ENCODE measurements around the gene ATXN1.

The ATXN1 gene

GRCh38 chr6:16369989-16370388, 391.3 kb downstream of the ATXN1 start:
- Histone ChIP-seq H3K79me1 (ENCODE audit: low read depth, low read length) (no peaks in the 10 kb centered on the region), H4K8ac (ENCODE audit: low read depth, low read length) (no peak overlapping the region), H3K18ac (ENCODE audit: low read length) (no peak overlapping the region), H3K23ac (ENCODE audit: low read depth, low read length, poor library complexity) (no peak overlapping the region), H2BK5ac (ENCODE audit: low read length) (no peak overlapping the region), H3K36me3 (replicated peaks in 1 of 2; ENCODE audit: control insufficient read depth in 2 of 2, insufficient read depth in 2 of 2, low read length in 2 of 2) (no peaks in the 10 kb centered on the region), H3K27ac (replicated peaks; ENCODE audit: low read length) (no peak overlapping the region), H3K4ac (ENCODE audit: low read length) (no peak overlapping the region), H3K4me3 (ENCODE audit: low read length in 2 of 2) (no peak overlapping the region), H2AK5ac (ENCODE audit: low read depth, low read length) (no peak overlapping the region), H3K9me3 (replicated peaks in 1 of 2; ENCODE audit: control insufficient read depth in 2 of 2, insufficient read depth in 1 of 2, low read depth in 1 of 2, low read length in 2 of 2) (no peaks in the 10 kb centered on the region), H3K14ac (ENCODE audit: low read length) (no peak overlapping the region), H2BK120ac (ENCODE audit: low read depth, low read length) (no peak overlapping the region), H2BK12ac (ENCODE audit: low read length) (no peak overlapping the region), H3K4me1 (ENCODE audit: control insufficient read depth in 2 of 2, insufficient read depth in 1 of 2, low read depth in 1 of 2, low read length in 2 of 2) (peaks cover 3 to 10% of the 10 kb centered on the region in 2 donors), H4K91ac (ENCODE audit: low read depth, low read length, poor library complexity) (no peak overlapping the region), H2AFZ (ENCODE audit: low read length) (no peak overlapping the region), H3K27me3 (ENCODE audit: control insufficient read depth in 3 of 3, insufficient read depth in 3 of 3, low read depth in 1 of 3, low read length in 3 of 3) (no peaks in the 10 kb centered on the region), H3K9ac (ENCODE audit: low read depth, low read length, poor library complexity) (no peak overlapping the region), H2BK15ac (ENCODE audit: low read length) (no peak overlapping the region), H3K4me2 (ENCODE audit: insufficient read depth, low read length, poor library complexity, severe bottlenecking) (no peak overlapping the region)
- WGBS, 2 donors (ENCODE audit: extremely low coverage in 2 of 2, insufficient read length in 2 of 2, insufficient replicate concordance in 1 of 2), result no CpG with 5 or more reads among the region's 5 CpGs
- DNase-seq (ENCODE audit: low spot score), result no peak

GRCh38 chr6:16369140-16369745, 392.0 kb downstream of the ATXN1 start:
- Histone ChIP-seq H3K4me1 (ENCODE audit: control insufficient read depth in 2 of 2, insufficient read depth in 1 of 2, low read depth in 1 of 2, low read length in 2 of 2) (peaks cover 0 to 3% of the 10 kb centered on the region in 2 donors), H2BK5ac (ENCODE audit: low read length) (no peak overlapping the region), H3K79me1 (ENCODE audit: low read depth, low read length) (no peaks in the 10 kb centered on the region), H3K9ac (ENCODE audit: low read depth, low read length, poor library complexity) (no peak overlapping the region), H3K27ac (replicated peaks; ENCODE audit: low read length) (no peak overlapping the region), H3K18ac (ENCODE audit: low read length) (no peak overlapping the region), H3K4me3 (ENCODE audit: low read length in 2 of 2) (no peak overlapping the region), H3K9me3 (replicated peaks in 1 of 2; ENCODE audit: control insufficient read depth in 2 of 2, insufficient read depth in 1 of 2, low read depth in 1 of 2, low read length in 2 of 2) (no peaks in the 10 kb centered on the region), H2BK120ac (ENCODE audit: low read depth, low read length) (no peak overlapping the region), H2BK15ac (ENCODE audit: low read length) (no peak overlapping the region), H4K91ac (ENCODE audit: low read depth, low read length, poor library complexity) (no peak overlapping the region), H3K4me2 (ENCODE audit: insufficient read depth, low read length, poor library complexity, severe bottlenecking) (no peak overlapping the region), H4K8ac (ENCODE audit: low read depth, low read length) (no peak overlapping the region), H2BK12ac (ENCODE audit: low read length) (no peak overlapping the region), H3K27me3 (ENCODE audit: control insufficient read depth in 3 of 3, insufficient read depth in 3 of 3, low read depth in 1 of 3, low read length in 3 of 3) (no peaks in the 10 kb centered on the region), H3K23ac (ENCODE audit: low read depth, low read length, poor library complexity) (no peak overlapping the region), H3K4ac (ENCODE audit: low read length) (no peak overlapping the region), H2AK5ac (ENCODE audit: low read depth, low read length) (no peak overlapping the region), H2AFZ (ENCODE audit: low read length) (no peak overlapping the region), H3K36me3 (replicated peaks in 1 of 2; ENCODE audit: control insufficient read depth in 2 of 2, insufficient read depth in 2 of 2, low read length in 2 of 2) (no peaks in the 10 kb centered on the region), H3K14ac (ENCODE audit: low read length) (no peak overlapping the region)
- no peak for DNase-seq (ENCODE audit: low spot score)
- WGBS, 2 donors (ENCODE audit: extremely low coverage in 2 of 2, insufficient read length in 2 of 2, insufficient replicate concordance in 1 of 2), result no CpG with 5 or more reads among the region's 8 CpGs

GRCh38 chr6:16367571-16367970, 393.7 kb downstream of the ATXN1 start:
- no peak overlapping the region for H3K23ac ChIP-seq (ENCODE audit: low read depth, low read length, poor library complexity)
- H3K4me2 ChIP-seq (ENCODE audit: insufficient read depth, low read length, poor library complexity, severe bottlenecking), result no peak overlapping the region
- no peaks in the 10 kb centered on the region for H3K9me3 ChIP-seq (replicated peaks in 1 of 2; ENCODE audit: control insufficient read depth in 2 of 2, insufficient read depth in 1 of 2, low read depth in 1 of 2, low read length in 2 of 2)
- no peak overlapping the region for H4K8ac ChIP-seq (ENCODE audit: low read depth, low read length)
- H3K14ac ChIP-seq (ENCODE audit: low read length), result no peak overlapping the region
- no peaks in the 10 kb centered on the region for H3K27me3 ChIP-seq (ENCODE audit: control insufficient read depth in 3 of 3, insufficient read depth in 3 of 3, low read depth in 1 of 3, low read length in 3 of 3)
- no peak overlapping the region for H3K18ac ChIP-seq (ENCODE audit: low read length)
- no CpG with 5 or more reads among the region's 3 CpGs for WGBS, 2 donors (ENCODE audit: extremely low coverage in 2 of 2, insufficient read length in 2 of 2, insufficient replicate concordance in 1 of 2)
- no peak overlapping the region for H3K9ac ChIP-seq (ENCODE audit: low read depth, low read length, poor library complexity)
- H3K4me3 ChIP-seq (ENCODE audit: low read length in 2 of 2), result no peak overlapping the region
- no peak overlapping the region for H3K4ac ChIP-seq (ENCODE audit: low read length)
- no peak overlapping the region for H2BK5ac ChIP-seq (ENCODE audit: low read length)
- no peak for DNase-seq (ENCODE audit: low spot score)
- H2AFZ ChIP-seq (ENCODE audit: low read length), result no peak overlapping the region
- H3K4me1 ChIP-seq (ENCODE audit: control insufficient read depth in 2 of 2, insufficient read depth in 1 of 2, low read depth in 1 of 2, low read length in 2 of 2), result peaks cover 0 to 3% of the 10 kb centered on the region in 2 donors
- no peak overlapping the region for H2BK15ac ChIP-seq (ENCODE audit: low read length)
- H2AK5ac ChIP-seq (ENCODE audit: low read depth, low read length), result no peak overlapping the region
- no peak overlapping the region for H2BK120ac ChIP-seq (ENCODE audit: low read depth, low read length)
- H3K27ac ChIP-seq (replicated peaks; ENCODE audit: low read length), result no peak overlapping the region
- no peaks in the 10 kb centered on the region for H3K79me1 ChIP-seq (ENCODE audit: low read depth, low read length)
- H2BK12ac ChIP-seq (ENCODE audit: low read length), result no peak overlapping the region
- H4K91ac ChIP-seq (ENCODE audit: low read depth, low read length, poor library complexity), result no peak overlapping the region
- H3K36me3 ChIP-seq (replicated peaks in 1 of 2; ENCODE audit: control insufficient read depth in 2 of 2, insufficient read depth in 2 of 2, low read length in 2 of 2), result no peaks in the 10 kb centered on the region

- H3K14ac ChIP-seq (ENCODE audit: low read length), result no peak overlapping the region
- no peak overlapping the region for H3K27ac ChIP-seq (replicated peaks; ENCODE audit: low read length)
- peaks cover 0 to 3% of the 10 kb centered on the region in 2 donors for H3K4me1 ChIP-seq (ENCODE audit: control insufficient read depth in 2 of 2, insufficient read depth in 1 of 2, low read depth in 1 of 2, low read length in 2 of 2)
- H3K36me3 ChIP-seq (replicated peaks in 1 of 2; ENCODE audit: control insufficient read depth in 2 of 2, insufficient read depth in 2 of 2, low read length in 2 of 2), result no peaks in the 10 kb centered on the region
- H3K4ac ChIP-seq (ENCODE audit: low read length), result no peak overlapping the region
- no peak overlapping the region for H3K4me2 ChIP-seq (ENCODE audit: insufficient read depth, low read length, poor library complexity, severe bottlenecking)
- no peak overlapping the region for H4K91ac ChIP-seq (ENCODE audit: low read depth, low read length, poor library complexity)
- H3K18ac ChIP-seq (ENCODE audit: low read length), result no peak overlapping the region
- WGBS, 2 donors (ENCODE audit: extremely low coverage in 2 of 2, insufficient read length in 2 of 2, insufficient replicate concordance in 1 of 2), result no CpG with 5 or more reads among the region's 4 CpGs
- no peak overlapping the region for H2AFZ ChIP-seq (ENCODE audit: low read length)
- no peak overlapping the region for H2AK5ac ChIP-seq (ENCODE audit: low read depth, low read length)
- H3K9ac ChIP-seq (ENCODE audit: low read depth, low read length, poor library complexity), result no peak overlapping the region
- no peak overlapping the region for H3K23ac ChIP-seq (ENCODE audit: low read depth, low read length, poor library complexity)
- no peak overlapping the region for H2BK5ac ChIP-seq (ENCODE audit: low read length)
- no peaks in the 10 kb centered on the region for H3K79me1 ChIP-seq (ENCODE audit: low read depth, low read length)
- no peak for DNase-seq (ENCODE audit: low spot score)
- H3K9me3 ChIP-seq (replicated peaks in 1 of 2; ENCODE audit: control insufficient read depth in 2 of 2, insufficient read depth in 1 of 2, low read depth in 1 of 2, low read length in 2 of 2), result no peaks in the 10 kb centered on the region
- H2BK120ac ChIP-seq (ENCODE audit: low read depth, low read length), result no peak overlapping the region
- H3K4me3 ChIP-seq (ENCODE audit: low read length in 2 of 2), result no peak overlapping the region
- no peak overlapping the region for H2BK12ac ChIP-seq (ENCODE audit: low read length)
- no peak overlapping the region for H4K8ac ChIP-seq (ENCODE audit: low read depth, low read length)
- H2BK15ac ChIP-seq (ENCODE audit: low read length), result no peak overlapping the region
- no peaks in the 10 kb centered on the region for H3K27me3 ChIP-seq (ENCODE audit: control insufficient read depth in 3 of 3, insufficient read depth in 3 of 3, low read depth in 1 of 3, low read length in 3 of 3)
Observed at GRCh38 chr6:16363749-16364148, 397.5 kb downstream of the ATXN1 start.
